GM19463 (cell line): Measurements from ENCODE around the gene TMBIM6.

ENCODE experiments used
- ATAC-seq: cut with Tn5 transposase; IDR thresholded peaks from one replicate; pipeline ENCODE4 v1.9.1; 2021; ENCODE audit warnings: mild to moderate bottlenecking, moderate library complexity; ENCODE audit not compliant: unreplicated experiment

The TMBIM6 gene

DNA sequence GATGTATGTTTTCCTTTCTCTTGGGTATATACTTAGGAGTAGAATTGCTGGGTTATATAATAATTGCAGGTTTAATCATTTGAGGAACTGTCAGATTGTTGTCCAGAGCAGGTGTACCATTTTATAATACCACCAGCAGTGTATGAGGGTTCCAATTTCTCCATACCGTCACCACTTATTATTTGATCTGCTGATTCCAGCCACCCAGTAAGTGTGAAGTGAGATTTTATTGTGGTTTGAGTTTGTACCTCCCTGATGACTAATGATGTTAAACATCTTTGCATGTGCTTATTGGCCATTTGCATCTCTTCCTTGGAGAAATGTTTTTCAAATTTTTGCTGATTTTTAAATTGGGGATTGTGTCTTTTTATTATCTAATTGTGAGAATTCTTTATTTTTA is 71.8 kb downstream of the TMBIM6 start:
- no peak for ATAC-seq
